H9 (cell line): ENCODE measurements around the gene C20orf96. TPM values are rescaled to one million over a fixed set of nuclear protein-coding genes. Genes with fewer than 3 reads are reported as not detected.

Source experiments
- DNase-seq: peaks from one replicate; pipeline ENCODE4 v3.0.0-alpha.2; 2017
- H2AFZ ChIP-seq: one replicate; pipeline ENCODE4 v1.6.1; 2013; ENCODE audit warnings: mild to moderate bottlenecking, low read length, control low read depth, moderate library complexity
- H2AK5ac ChIP-seq: 2 replicates; pipeline ENCODE4 v1.6.1; 2013; ENCODE audit warnings: low read length, control low read depth, mixed read lengths; ENCODE audit not compliant: insufficient read length
- H2BK120ac ChIP-seq: one replicate; pipeline ENCODE4 v1.6.1; 2013; ENCODE audit warnings: low read depth, mild to moderate bottlenecking, low read length, control low read depth, inconsistent platforms; ENCODE audit not compliant: poor library complexity, severe bottlenecking
- H2BK12ac ChIP-seq: 2 replicates; pipeline ENCODE4 v1.6.1; 2013; ENCODE audit warnings: low read length, control low read depth, mixed read lengths, low read depth; ENCODE audit not compliant: insufficient read length
- H2BK15ac ChIP-seq: 2 replicates; pipeline ENCODE4 v1.6.1; 2013; ENCODE audit warnings: low read depth, low read length, control low read depth
- H2BK20ac ChIP-seq: one replicate; pipeline ENCODE4 v1.6.1; 2013; ENCODE audit warnings: low read depth, mild to moderate bottlenecking, low read length, control low read depth, inconsistent platforms; ENCODE audit not compliant: poor library complexity, severe bottlenecking
- H2BK5ac ChIP-seq: 2 replicates; pipeline ENCODE4 v1.6.1; 2013; ENCODE audit warnings: low read length, control low read depth, mixed read lengths; ENCODE audit not compliant: insufficient read length
- H3K14ac ChIP-seq: 2 replicates; pipeline ENCODE4 v1.6.1; 2013; ENCODE audit warnings: low read length, control low read depth; ENCODE audit not compliant: insufficient read depth
- H3K18ac ChIP-seq: 2 replicates; pipeline ENCODE4 v1.6.1; 2013; ENCODE audit warnings: low read depth, mild to moderate bottlenecking, mixed read lengths, low read length, control low read depth; ENCODE audit not compliant: insufficient read length
- H3K23ac ChIP-seq: 2 replicates; pipeline ENCODE4 v1.6.1; 2013; ENCODE audit warnings: low read length, control low read depth, mixed read lengths, low read depth; ENCODE audit not compliant: insufficient read length
- H3K23me2 ChIP-seq: 2 replicates; pipeline ENCODE4 v1.6.1; 2013; ENCODE audit warnings: low read depth, mild to moderate bottlenecking, mixed read lengths, low read length, control low read depth; ENCODE audit not compliant: insufficient read length, poor library complexity, severe bottlenecking
- H3K27ac ChIP-seq: 2 replicates; pipeline ENCODE4 v1.5.1; 2013; ENCODE audit warnings: low read length, control low read depth, mixed read lengths, low read depth; ENCODE audit not compliant: insufficient read length
- H3K27me3 ChIP-seq: 2 replicates; pipeline ENCODE4 v1.6.1; 2013; ENCODE audit warnings: low read length, control low read depth, inconsistent platforms; ENCODE audit not compliant: insufficient read depth
- H3K4ac ChIP-seq: 2 replicates; pipeline ENCODE4 v1.6.1; 2013; ENCODE audit warnings: low read depth, mild to moderate bottlenecking, control low read depth, inconsistent platforms, low read length, moderate library complexity
- H3K4me1 ChIP-seq: 2 replicates; pipeline ENCODE4 v1.6.1; 2013; ENCODE audit warnings: low read length, control low read depth, inconsistent platforms; ENCODE audit not compliant: insufficient read depth
- H3K4me2 ChIP-seq: 2 replicates; pipeline ENCODE4 v1.6.1; 2013; ENCODE audit warnings: low read length, control low read depth, mixed read lengths; ENCODE audit not compliant: insufficient read length, insufficient read depth
- H3K56ac ChIP-seq: 2 replicates; pipeline ENCODE4 v1.6.1; 2013; ENCODE audit warnings: low read depth, mild to moderate bottlenecking, mixed read lengths, low read length, control low read depth; ENCODE audit not compliant: insufficient read length
- H3K79me1 ChIP-seq: 2 replicates; pipeline ENCODE4 v1.6.1; 2013; ENCODE audit warnings: low read depth, mild to moderate bottlenecking, moderate library complexity, low read length, control low read depth, inconsistent platforms; ENCODE audit not compliant: insufficient read depth, poor library complexity, severe bottlenecking
- H3K79me2 ChIP-seq: 2 replicates; pipeline ENCODE4 v1.6.1; 2013; ENCODE audit warnings: low read length, control low read depth, inconsistent platforms; ENCODE audit not compliant: insufficient read depth
- H3K9ac ChIP-seq: 2 replicates; pipeline ENCODE4 v1.6.1; 2013; ENCODE audit warnings: low read length, control low read depth, mixed read lengths; ENCODE audit not compliant: insufficient read length; ENCODE audit errors: extremely low read depth
- H3K9me3 ChIP-seq: one replicate; pipeline ENCODE4 v1.6.1; 2013; ENCODE audit warnings: low read depth, low read length, inconsistent platforms; ENCODE audit not compliant: control insufficient read depth
- H3T11ph ChIP-seq: one replicate; pipeline ENCODE4 v1.6.1; 2013; ENCODE audit warnings: mild to moderate bottlenecking, low read length, control low read depth, inconsistent platforms
- H4K20me1 ChIP-seq: one replicate; pipeline ENCODE4 v1.6.1; 2013; ENCODE audit not compliant: control insufficient read depth, insufficient read length, insufficient read depth
- H4K5ac ChIP-seq: 2 replicates; pipeline ENCODE4 v1.6.1; 2013; ENCODE audit warnings: low read depth, mild to moderate bottlenecking, mixed read lengths, low read length, control low read depth; ENCODE audit not compliant: insufficient read length
- H4K8ac ChIP-seq: replicated peaks from 2 replicates; pipeline ENCODE4 v1.6.1; 2013; ENCODE audit warnings: low read length, control low read depth, mixed read lengths, low read depth; ENCODE audit not compliant: insufficient read length
- H4K91ac ChIP-seq: 2 replicates; pipeline ENCODE4 v1.6.1; 2013; ENCODE audit warnings: low read depth, mild to moderate bottlenecking, moderate library complexity, mixed read lengths, low read length, control low read depth; ENCODE audit not compliant: insufficient read length
- H3K27ac Mint-ChIP-seq, 3 experiments: 2 replicates in 2 of 3; 3 replicates in 1 of 3; pipeline ENCODE4 v1.8.0; 2020 to 2021; ENCODE audit warnings: mixed read lengths in 3 of 3, mild to moderate bottlenecking in 1 of 3, moderate library complexity in 1 of 3
- H3K27me3 Mint-ChIP-seq: 2 replicates; pipeline ENCODE4 v1.8.0; 2021; ENCODE audit warnings: low read depth, mild to moderate bottlenecking, moderate library complexity, mixed read lengths
- H3K36me3 Mint-ChIP-seq, 3 experiments: 2 replicates in 2 of 3; 3 replicates in 1 of 3; pipeline ENCODE4 v1.8.0; 2020 to 2021; ENCODE audit warnings: low read depth in 3 of 3, mixed read lengths in 3 of 3; ENCODE audit not compliant: insufficient read depth in 1 of 3
- H3K4me1 Mint-ChIP-seq, 2 experiments: 2 replicates each; pipeline ENCODE4 v1.8.0; 2020; ENCODE audit warnings: mixed read lengths in 2 of 2
- H3K4me3 Mint-ChIP-seq, 2 experiments: 2 replicates in 1 of 2; 3 replicates in 1 of 2; pipeline ENCODE4 v1.8.0; 2020 to 2021; ENCODE audit warnings: mild to moderate bottlenecking in 2 of 2, mixed read lengths in 2 of 2, moderate library complexity in 1 of 2
- H3K9me3 Mint-ChIP-seq, 2 experiments: 2 replicates in 1 of 2; 3 replicates in 1 of 2; pipeline ENCODE4 v1.8.0; 2020; ENCODE audit warnings: mild to moderate bottlenecking in 2 of 2, mixed read lengths in 2 of 2, moderate library complexity in 1 of 2
- WGBS: extraction: QIAGEN DNeasy Blood & Tissue Kit; methylation state at CpG from one replicate; pipeline ENCODE4 v1.1.7; 2013; ENCODE audit warnings: missing lambda C conversion rate, low lambda C conversion rate, mixed read lengths; ENCODE audit not compliant: insufficient read length; ENCODE audit errors: extremely low coverage; 5-methylcytosine and 5-hydroxymethylcytosine counted together
- total RNA-seq: library from RNA; stranded (reverse); gene quantifications from 2 replicates; pipeline ENCODE4 v1.2.1, GENCODE V29; 2021
- TF ChIP-seq, protein P1 (sequence below): fragments of 200-600 bp; sonication (generic); conservative IDR thresholded peaks from 3 replicates; pipeline ENCODE4 v1.8.0; 2021; ENCODE audit warnings: antibody characterized with exemption, mild to moderate bottlenecking

C20orf96 gene
- total RNA-seq, 1 experiment from 2014 or later: 14.5 TPM

DNA sequence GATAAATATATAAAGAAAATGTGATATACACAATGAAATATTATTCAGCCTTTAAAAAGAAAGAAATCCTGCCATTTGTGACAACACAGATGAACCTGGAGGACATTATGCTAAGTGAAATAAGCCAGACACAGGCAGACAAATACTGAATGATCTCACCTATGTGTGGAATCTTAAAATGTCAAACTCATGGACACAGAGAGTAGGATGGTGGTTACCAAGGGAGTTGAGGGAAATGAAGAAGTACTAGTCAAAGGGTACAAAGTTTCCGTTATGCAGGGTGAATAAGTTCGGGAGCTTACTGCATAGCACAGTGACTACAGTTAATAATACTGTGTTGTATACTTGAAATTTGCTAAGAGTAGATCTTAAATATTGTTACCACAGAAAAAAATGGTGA, 47.6 kb downstream of the C20orf96 start:
- Histone ChIP-seq H2BK12ac (no peak overlapping the region), H3K23ac (no peak overlapping the region), H3K23me2 (no peaks in the 10 kb centered on the region), H3K4me2 (no peak overlapping the region), H3K27ac (no peak overlapping the region), H2BK15ac (no peak overlapping the region), H2BK20ac (no peak overlapping the region), H4K91ac (no peak overlapping the region), H3K14ac (no peak overlapping the region), H3K4me1 (no peaks in the 10 kb centered on the region), H2BK5ac (no peak overlapping the region), H2AK5ac (no peak overlapping the region), H4K20me1 (no peaks in the 10 kb centered on the region), H4K5ac (no peak overlapping the region), H3K9ac (no peak overlapping the region), H3T11ph (no peak overlapping the region), H4K8ac (no peak overlapping the region), H3K4ac (no peak overlapping the region), H3K79me1 (no peaks in the 10 kb centered on the region), H3K79me2 (no peaks in the 10 kb centered on the region), H3K56ac (no peak overlapping the region), H3K18ac (no peak overlapping the region), H2AFZ (no peak overlapping the region), H3K9me3 (no peaks in the 10 kb centered on the region), H3K27me3 (peaks cover 5% of the 10 kb centered on the region; the same call in 1 of the 2 replicates), H2BK120ac (no peak overlapping the region)
- TF ChIP-seq, protein P1, sequence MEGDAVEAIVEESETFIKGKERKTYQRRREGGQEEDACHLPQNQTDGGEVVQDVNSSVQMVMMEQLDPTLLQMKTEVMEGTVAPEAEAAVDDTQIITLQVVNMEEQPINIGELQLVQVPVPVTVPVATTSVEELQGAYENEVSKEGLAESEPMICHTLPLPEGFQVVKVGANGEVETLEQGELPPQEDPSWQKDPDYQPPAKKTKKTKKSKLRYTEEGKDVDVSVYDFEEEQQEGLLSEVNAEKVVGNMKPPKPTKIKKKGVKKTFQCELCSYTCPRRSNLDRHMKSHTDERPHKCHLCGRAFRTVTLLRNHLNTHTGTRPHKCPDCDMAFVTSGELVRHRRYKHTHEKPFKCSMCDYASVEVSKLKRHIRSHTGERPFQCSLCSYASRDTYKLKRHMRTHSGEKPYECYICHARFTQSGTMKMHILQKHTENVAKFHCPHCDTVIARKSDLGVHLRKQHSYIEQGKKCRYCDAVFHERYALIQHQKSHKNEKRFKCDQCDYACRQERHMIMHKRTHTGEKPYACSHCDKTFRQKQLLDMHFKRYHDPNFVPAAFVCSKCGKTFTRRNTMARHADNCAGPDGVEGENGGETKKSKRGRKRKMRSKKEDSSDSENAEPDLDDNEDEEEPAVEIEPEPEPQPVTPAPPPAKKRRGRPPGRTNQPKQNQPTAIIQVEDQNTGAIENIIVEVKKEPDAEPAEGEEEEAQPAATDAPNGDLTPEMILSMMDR: no peak
- DNase-seq: no peak
- no peaks in the 10 kb centered on the region for H3K36me3 Mint-ChIP-seq
- peaks cover 94% of the 10 kb centered on the region for H3K27me3 Mint-ChIP-seq
- no peak overlapping the region for H3K4me3 Mint-ChIP-seq
- peaks cover 4 to 7% of the 10 kb centered on the region in 2 experiments; a peak in 3 of 5 replicates for H3K9me3 Mint-ChIP-seq
- no peak overlapping the region for H3K27ac Mint-ChIP-seq
- no CpG with 5 or more reads among the region's 2 CpGs for WGBS
- peaks cover 2 to 3% of the 10 kb centered on the region in 2 experiments; a peak in 2 of 4 replicates for H3K4me1 Mint-ChIP-seq
